Natural killer cell (primary cell): Measurements from ENCODE around the gene COL19A1. TPM values are rescaled to one million over a fixed set of nuclear protein-coding genes. Genes with fewer than 3 reads are reported as not detected.

Experiments
- ATAC-seq, 3 donors: fragments of 150-1000 bp in 2 of 3; fragments of 200-7000 bp in 1 of 3; cut with Tn5 transposase; 1 replicate in 1 of 3; 2 replicates in 2 of 3; pipeline ENCODE4 v1.10.0; 2021; ENCODE audit warnings: mild to moderate bottlenecking in 2 of 3, moderate library complexity in 2 of 3
- DNase-seq, 2 donors: peaks; one replicate each; pipeline versions ENCODE4 v3.0.0 to v3.0.0-alpha.2; 2013 to 2021; ENCODE audit warnings: mixed read lengths in 1 of 2
- H3K27ac ChIP-seq: one replicate; pipeline ENCODE4 v1.5.1; 2013; ENCODE audit warnings: mild to moderate bottlenecking, low read length
- H3K27me3 ChIP-seq: one replicate; pipeline ENCODE4 v1.6.1; 2013; ENCODE audit warnings: low read length; ENCODE audit not compliant: control insufficient read depth, insufficient read depth
- H3K36me3 ChIP-seq: one replicate; pipeline ENCODE4 v1.6.1; 2013; ENCODE audit warnings: low read length; ENCODE audit not compliant: control insufficient read depth, insufficient read depth
- H3K4me1 ChIP-seq: one replicate; pipeline ENCODE4 v1.6.1; 2013; ENCODE audit warnings: low read length; ENCODE audit not compliant: control insufficient read depth, insufficient read depth
- H3K4me3 ChIP-seq: one replicate; pipeline ENCODE4 v1.5.1; 2013; ENCODE audit warnings: low read length
- H3K9me3 ChIP-seq: one replicate; pipeline ENCODE4 v1.6.1; 2013; ENCODE audit warnings: low read length; ENCODE audit not compliant: control insufficient read depth, insufficient read depth
- H3K27ac Mint-ChIP-seq, 2 donors: one replicate each; pipeline ENCODE4 v1.8.0; 2022; ENCODE audit warnings: mild to moderate bottlenecking in 2 of 2, mixed read lengths in 2 of 2, moderate library complexity in 1 of 2
- H3K27me3 Mint-ChIP-seq, 2 donors: one replicate each; pipeline ENCODE4 v1.8.0; 2022; ENCODE audit warnings: low read depth in 2 of 2, mixed read lengths in 2 of 2
- H3K36me3 Mint-ChIP-seq: one replicate; pipeline ENCODE4 v1.8.0; 2022; ENCODE audit warnings: mixed read lengths
- H3K4me1 Mint-ChIP-seq, 2 donors: one replicate each; pipeline ENCODE4 v1.8.0; 2022; ENCODE audit warnings: mixed read lengths in 2 of 2
- H3K4me3 Mint-ChIP-seq: one replicate; pipeline ENCODE4 v1.8.0; 2022; ENCODE audit warnings: mild to moderate bottlenecking, moderate library complexity, mixed read lengths
- H3K9me3 Mint-ChIP-seq, 2 donors: one replicate each; pipeline ENCODE4 v1.8.0; 2022; ENCODE audit warnings: mixed read lengths in 2 of 2
- WGBS: methylation state at CpG from one replicate; pipeline ENCODE4 v1.1.7; 2013; ENCODE audit warnings: missing lambda C conversion rate; ENCODE audit not compliant: insufficient coverage; 5-methylcytosine and 5-hydroxymethylcytosine counted together
- intact Hi-C: fragments of 100-400 bp; cut with micrococcal nuclease; formaldehyde crosslinking; loops from one replicate; pipeline ENCODE4 v1.14.2; 2022
- total RNA-seq, 4 donors: library from RNA; stranded (reverse); fragments of 120-200 nt in 1 of 4; gene quantifications; one replicate each; pipeline versions ENCODE4 v1.2.3 to v1.2.4, GENCODE V29; 2013 to 2022
- TF ChIP-seq, protein P1 (sequence below): fragments of 200-600 bp; IDR thresholded peaks from one replicate; pipeline ENCODE4 v1.8.0; 2022; ENCODE audit warnings: antibody characterized with exemption

Gene COL19A1
- total RNA-seq, 3 donors from 2014 or later (not counting 1 experiment from before 2014, with no cell fraction given) = 0.07 to 0.33 (median 0.18) TPM

DNA sequence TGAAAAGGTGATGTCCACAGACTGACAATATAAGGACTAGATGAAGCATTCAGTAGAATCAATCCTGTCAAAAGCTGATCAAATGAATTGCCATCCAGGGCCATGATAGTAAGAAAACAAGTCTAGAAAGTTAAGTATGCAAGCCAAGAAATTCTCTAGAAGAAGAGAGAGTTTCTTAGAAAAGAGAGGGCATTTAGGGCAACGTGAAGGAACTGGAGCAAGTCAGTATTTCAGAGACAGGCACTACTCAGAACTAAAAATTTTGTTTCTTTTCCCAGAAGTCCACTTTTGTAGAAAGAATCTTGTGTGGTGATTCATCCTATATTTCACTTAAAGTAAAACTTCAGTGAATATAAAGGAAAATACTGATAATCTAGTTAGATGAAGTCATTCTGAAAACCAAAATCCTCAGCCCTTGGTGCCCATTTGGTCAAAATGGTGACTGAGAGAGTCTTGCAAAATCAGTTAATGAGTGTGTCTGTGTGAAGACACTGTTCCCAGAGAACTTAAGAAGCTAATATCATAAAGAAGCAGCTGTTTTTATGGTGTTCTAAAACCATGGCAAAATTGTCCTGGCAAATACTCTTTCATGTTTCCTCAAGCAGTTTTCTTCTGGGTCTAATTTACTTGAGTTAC, 82.2 kb downstream of the COL19A1 start:
- Mint-ChIP-seq H3K27me3 (no peaks in the 10 kb centered on the region), H3K27ac (no peak overlapping the region), H3K4me1 (no peaks in the 10 kb centered on the region), H3K4me3 (no peak overlapping the region), H3K9me3 (peaks cover 4% of the 10 kb centered on the region in 2 donors), H3K36me3 (no peaks in the 10 kb centered on the region)
- ATAC-seq (no peak), DNase-seq (no peak)
- WGBS = 69% methylated on average over 1 of the region's 1 CpG
- intact Hi-C loops = no loop called here
- no peaks in the 10 kb centered on the region for H3K36me3 ChIP-seq
- H3K27ac ChIP-seq = no peak overlapping the region
- no peaks in the 10 kb centered on the region for H3K4me1 ChIP-seq
- H3K4me3 ChIP-seq = no peak overlapping the region
- H3K27me3 ChIP-seq = no peaks in the 10 kb centered on the region
- TF ChIP-seq, protein P1, sequence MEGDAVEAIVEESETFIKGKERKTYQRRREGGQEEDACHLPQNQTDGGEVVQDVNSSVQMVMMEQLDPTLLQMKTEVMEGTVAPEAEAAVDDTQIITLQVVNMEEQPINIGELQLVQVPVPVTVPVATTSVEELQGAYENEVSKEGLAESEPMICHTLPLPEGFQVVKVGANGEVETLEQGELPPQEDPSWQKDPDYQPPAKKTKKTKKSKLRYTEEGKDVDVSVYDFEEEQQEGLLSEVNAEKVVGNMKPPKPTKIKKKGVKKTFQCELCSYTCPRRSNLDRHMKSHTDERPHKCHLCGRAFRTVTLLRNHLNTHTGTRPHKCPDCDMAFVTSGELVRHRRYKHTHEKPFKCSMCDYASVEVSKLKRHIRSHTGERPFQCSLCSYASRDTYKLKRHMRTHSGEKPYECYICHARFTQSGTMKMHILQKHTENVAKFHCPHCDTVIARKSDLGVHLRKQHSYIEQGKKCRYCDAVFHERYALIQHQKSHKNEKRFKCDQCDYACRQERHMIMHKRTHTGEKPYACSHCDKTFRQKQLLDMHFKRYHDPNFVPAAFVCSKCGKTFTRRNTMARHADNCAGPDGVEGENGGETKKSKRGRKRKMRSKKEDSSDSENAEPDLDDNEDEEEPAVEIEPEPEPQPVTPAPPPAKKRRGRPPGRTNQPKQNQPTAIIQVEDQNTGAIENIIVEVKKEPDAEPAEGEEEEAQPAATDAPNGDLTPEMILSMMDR = no peak
- H3K9me3 ChIP-seq = no peaks in the 10 kb centered on the region

DNA sequence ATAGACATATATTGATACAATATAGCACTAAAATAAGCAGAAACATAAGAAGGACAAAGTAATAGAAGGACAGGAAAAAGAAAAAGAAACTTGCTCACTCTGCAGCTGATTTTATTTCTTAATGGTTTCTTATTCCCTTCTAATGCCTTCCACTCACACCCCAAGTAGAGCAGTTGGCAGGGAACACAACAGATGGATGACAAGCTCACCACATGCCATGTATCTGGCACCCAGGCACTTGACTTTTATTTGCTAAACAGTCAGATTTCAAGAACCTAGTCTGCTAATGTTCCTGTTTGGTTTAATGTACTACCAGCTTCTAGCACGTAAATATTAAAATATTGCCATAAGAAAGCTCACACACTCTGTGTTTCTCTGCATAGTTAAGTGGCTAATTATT, 87.1 kb downstream of the COL19A1 start:
- Histone ChIP-seq H3K4me1 (no peaks in the 10 kb centered on the region), H3K27ac (no peak overlapping the region), H3K4me3 (no peak overlapping the region), H3K36me3 (no peaks in the 10 kb centered on the region), H3K9me3 (no peaks in the 10 kb centered on the region), H3K27me3 (no peaks in the 10 kb centered on the region)
- H3K36me3 Mint-ChIP-seq = no peaks in the 10 kb centered on the region
- H3K4me1 Mint-ChIP-seq = no peaks in the 10 kb centered on the region
- ATAC-seq (no peak), DNase-seq (no peak)
- TF ChIP-seq, protein P1 = no peak
- intact Hi-C loops = no loop called here
- H3K27ac Mint-ChIP-seq = no peak overlapping the region
- WGBS = 80% methylated on average over 1 of the region's 1 CpG
- H3K27me3 Mint-ChIP-seq = no peaks in the 10 kb centered on the region
- H3K9me3 Mint-ChIP-seq = peaks cover 2% of the 10 kb centered on the region in 2 donors
- H3K4me3 Mint-ChIP-seq = no peak overlapping the region

DNA sequence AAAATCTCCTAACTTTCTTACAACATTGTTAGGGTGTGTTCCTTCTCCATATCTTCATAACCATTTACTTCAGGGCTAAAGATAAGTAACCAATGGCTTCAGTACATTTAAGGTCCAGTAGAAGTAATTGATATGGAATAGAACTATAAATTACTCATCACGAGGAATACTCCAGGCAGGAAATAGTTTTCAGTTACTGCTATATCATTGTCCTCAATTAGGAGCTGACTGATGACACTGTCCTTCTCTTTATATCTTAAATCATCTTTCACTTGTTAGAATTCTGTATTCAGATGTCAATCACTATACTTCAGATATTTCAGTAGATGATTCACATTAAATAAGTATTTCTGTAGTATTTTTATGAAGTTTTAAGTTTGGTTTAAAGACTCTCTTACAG, 88.4 kb downstream of the COL19A1 start:
- 57% methylated on average over 1 of the region's 1 CpG for WGBS
- H3K4me1 Mint-ChIP-seq = no peaks in the 10 kb centered on the region
- no peak overlapping the region for H3K4me3 Mint-ChIP-seq
- intact Hi-C loops = no loop called here
- H3K27ac ChIP-seq = no peak overlapping the region
- H3K4me3 ChIP-seq = no peak overlapping the region
- no peaks in the 10 kb centered on the region for H3K27me3 ChIP-seq
- no peak overlapping the region for H3K27ac Mint-ChIP-seq
- TF ChIP-seq, protein P1 = no peak
- no peaks in the 10 kb centered on the region for H3K4me1 ChIP-seq
- H3K36me3 ChIP-seq = no peaks in the 10 kb centered on the region
- H3K9me3 Mint-ChIP-seq = peaks cover 2% of the 10 kb centered on the region in 2 donors
- H3K9me3 ChIP-seq = no peaks in the 10 kb centered on the region
- no peak for DNase-seq
- H3K36me3 Mint-ChIP-seq = no peaks in the 10 kb centered on the region
- ATAC-seq = no peak
- H3K27me3 Mint-ChIP-seq = no peaks in the 10 kb centered on the region

DNA sequence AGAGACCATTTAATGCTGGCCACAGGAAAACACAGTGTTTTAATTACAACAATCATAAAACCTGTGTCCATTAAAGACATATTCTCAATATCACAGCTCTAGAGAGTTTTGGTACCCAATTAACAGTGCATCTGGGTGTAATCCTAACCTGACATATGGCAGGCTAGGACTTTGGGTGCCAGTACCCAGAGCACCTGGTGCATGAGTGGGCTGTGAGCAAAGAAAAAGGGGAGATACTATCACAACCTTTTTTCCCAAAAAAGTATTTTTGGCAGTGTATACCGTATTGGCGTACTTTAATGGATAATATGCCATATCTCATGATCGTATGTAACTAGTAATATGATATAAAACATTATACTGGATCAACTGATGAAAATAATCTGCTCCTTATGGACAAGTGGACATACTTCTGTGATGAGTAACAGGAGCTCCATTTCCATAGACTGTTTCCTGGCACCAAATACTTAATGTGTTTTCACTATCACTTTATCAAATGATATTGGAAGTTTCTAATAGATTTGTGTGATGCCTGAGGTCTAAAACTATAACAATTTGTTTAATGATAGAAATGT, 91.7 kb downstream of the COL19A1 start:
- DNase-seq (no peak), ATAC-seq (no peak)
- Histone ChIP-seq H3K9me3 (no peaks in the 10 kb centered on the region), H3K27ac (no peak overlapping the region), H3K4me3 (no peak overlapping the region), H3K27me3 (no peaks in the 10 kb centered on the region), H3K36me3 (no peaks in the 10 kb centered on the region), H3K4me1 (no peaks in the 10 kb centered on the region)
- Mint-ChIP-seq H3K4me3 (no peak overlapping the region), H3K36me3 (no peaks in the 10 kb centered on the region), H3K27me3 (no peaks in the 10 kb centered on the region), H3K4me1 (no peaks in the 10 kb centered on the region), H3K27ac (no peak overlapping the region), H3K9me3 (peaks cover 2 to 4% of the 10 kb centered on the region in 2 donors)
- intact Hi-C loops = no loop called here
- no CpG with 5 or more reads among the region's 3 CpGs for WGBS
- TF ChIP-seq, protein P1 = no peak
